ENCODE data around the gene SRBD1. TPM values are rescaled to one million over a fixed set of nuclear protein-coding genes. Genes with fewer than 3 reads are reported as not detected.

Gene SRBD1
- total RNA-seq, 2 experiments from 2014 or later: 17.6 to 22.2 TPM

GRCh38 chr2:45397292-45397691 is 213.8 kb downstream of the SRBD1 start:
- Mint-ChIP-seq H3K4me3 (no peak overlapping the region), H3K27me3 (no peaks in the 10 kb centered on the region), H3K4me1 (no peaks in the 10 kb centered on the region), H3K36me3 (peaks cover 9% of the 10 kb centered on the region), H3K27ac (no peak overlapping the region), H3K9me3 (ENCODE audit: low read depth) (no peaks in the 10 kb centered on the region)
- CTCF ChIA-PET: interaction anchor here (1.0 to 1.5 kb wide), 2 partner anchors 96 to 1353 kb away, joined by 3 read pairs; no protein-coding TSS in a partner anchor
- DNase-seq (no peak), ATAC-seq (no peak)

- CTCF ChIA-PET: interaction anchor here (1.5 kb wide), 1 partner anchor 1353 kb away, joined by 3 read pairs; no protein-coding TSS in a partner anchor
- DNase-seq (no peak), ATAC-seq (no peak)
- Mint-ChIP-seq H3K27ac (no peak overlapping the region), H3K36me3 (peaks cover 11% of the 10 kb centered on the region), H3K27me3 (no peaks in the 10 kb centered on the region), H3K9me3 (ENCODE audit: low read depth) (no peaks in the 10 kb centered on the region), H3K4me3 (no peak overlapping the region), H3K4me1 (no peaks in the 10 kb centered on the region)
These were observed 214.4 kb downstream of the SRBD1 start for GRCh38 chr2:45396671-45397070.

- H3K36me3 Mint-ChIP-seq: peaks cover 12% of the 10 kb centered on the region
- no peak for ATAC-seq
- CTCF ChIA-PET: no interaction called here
- H3K4me3 Mint-ChIP-seq: no peak overlapping the region
- no peaks in the 10 kb centered on the region for H3K9me3 Mint-ChIP-seq (ENCODE audit: low read depth)
- H3K27me3 Mint-ChIP-seq: no peaks in the 10 kb centered on the region
- DNase-seq: no peak
- H3K27ac Mint-ChIP-seq: no peak overlapping the region
- H3K4me1 Mint-ChIP-seq: no peaks in the 10 kb centered on the region
These were observed 216.2 kb downstream of the SRBD1 start for GRCh38 chr2:45394842-45395241.

- Mint-ChIP-seq H3K27ac (no peak overlapping the region), H3K4me3 (no peak overlapping the region), H3K27me3 (no peaks in the 10 kb centered on the region), H3K4me1 (no peaks in the 10 kb centered on the region), H3K36me3 (peaks cover 16% of the 10 kb centered on the region), H3K9me3 (ENCODE audit: low read depth) (no peaks in the 10 kb centered on the region)
- CTCF ChIA-PET: no interaction called here
- no peak for DNase-seq
- no peak for ATAC-seq
These were observed 216.9 kb downstream of the SRBD1 start for GRCh38 chr2:45394216-45394615.

- H3K36me3 Mint-ChIP-seq: peaks cover 31% of the 10 kb centered on the region
- CTCF ChIA-PET: no interaction called here
- no peak overlapping the region for H3K27ac Mint-ChIP-seq
- no peaks in the 10 kb centered on the region for H3K9me3 Mint-ChIP-seq (ENCODE audit: low read depth)
- DNase-seq (no peak), ATAC-seq (no peak)
- no peaks in the 10 kb centered on the region for H3K4me1 Mint-ChIP-seq
- H3K4me3 Mint-ChIP-seq: no peak overlapping the region
- H3K27me3 Mint-ChIP-seq: no peaks in the 10 kb centered on the region
These were observed 219.2 kb downstream of the SRBD1 start for GRCh38 chr2:45391866-45392265.

- H3K36me3 Mint-ChIP-seq: peaks cover 31% of the 10 kb centered on the region
- no peak for DNase-seq
- H3K27ac Mint-ChIP-seq: no peak overlapping the region
- H3K4me1 Mint-ChIP-seq: no peaks in the 10 kb centered on the region
- ATAC-seq: no peak
- H3K9me3 Mint-ChIP-seq (ENCODE audit: low read depth): no peaks in the 10 kb centered on the region
- H3K4me3 Mint-ChIP-seq: no peak overlapping the region
- no peaks in the 10 kb centered on the region for H3K27me3 Mint-ChIP-seq
- CTCF ChIA-PET: no interaction called here
These were observed 220.2 kb downstream of the SRBD1 start for GRCh38 chr2:45390861-45391260.

GRCh38 chr2:45390441-45390840 is 220.6 kb downstream of the SRBD1 start:
- no peak overlapping the region for H3K4me3 Mint-ChIP-seq
- CTCF ChIA-PET: no interaction called here
- no peak overlapping the region for H3K27ac Mint-ChIP-seq
- no peaks in the 10 kb centered on the region for H3K4me1 Mint-ChIP-seq
- DNase-seq (no peak), ATAC-seq (no peak)
- peaks cover 31% of the 10 kb centered on the region for H3K36me3 Mint-ChIP-seq
- no peaks in the 10 kb centered on the region for H3K27me3 Mint-ChIP-seq
- H3K9me3 Mint-ChIP-seq (ENCODE audit: low read depth): no peaks in the 10 kb centered on the region

- Mint-ChIP-seq H3K4me3 (no peak overlapping the region), H3K4me1 (no peaks in the 10 kb centered on the region), H3K27ac (no peak overlapping the region), H3K36me3 (peaks cover 31% of the 10 kb centered on the region), H3K27me3 (no peaks in the 10 kb centered on the region), H3K9me3 (ENCODE audit: low read depth) (no peaks in the 10 kb centered on the region)
- CTCF ChIA-PET: no interaction called here
- no peak for ATAC-seq
- DNase-seq: no peak
These were observed 222.4 kb downstream of the SRBD1 start for GRCh38 chr2:45388541-45389100.

- no peak overlapping the region for H3K4me3 Mint-ChIP-seq
- no peak overlapping the region for H3K27ac Mint-ChIP-seq
- no peaks in the 10 kb centered on the region for H3K4me1 Mint-ChIP-seq
- no peaks in the 10 kb centered on the region for H3K9me3 Mint-ChIP-seq (ENCODE audit: low read depth)
- H3K27me3 Mint-ChIP-seq: no peaks in the 10 kb centered on the region
- ATAC-seq: no peak
- peaks cover 2% of the 10 kb centered on the region for H3K36me3 Mint-ChIP-seq
- DNase-seq: no peak
- CTCF ChIA-PET: no interaction called here
These were observed 228.3 kb downstream of the SRBD1 start for GRCh38 chr2:45382744-45383143.

GRCh38 chr2:45380131-45380836 is 230.8 kb downstream of the SRBD1 start:
- DNase-seq (no peak), ATAC-seq (no peak)
- Mint-ChIP-seq H3K27ac (no peak overlapping the region), H3K27me3 (no peaks in the 10 kb centered on the region), H3K4me3 (no peak overlapping the region), H3K4me1 (no peaks in the 10 kb centered on the region), H3K9me3 (ENCODE audit: low read depth) (no peaks in the 10 kb centered on the region), H3K36me3 (no peaks in the 10 kb centered on the region)
- CTCF ChIA-PET: no interaction called here

GRCh38 chr2:45379399-45380087 is 231.5 kb downstream of the SRBD1 start:
- Mint-ChIP-seq H3K4me3 (no peak overlapping the region), H3K27ac (no peak overlapping the region), H3K4me1 (no peaks in the 10 kb centered on the region), H3K9me3 (ENCODE audit: low read depth) (no peaks in the 10 kb centered on the region), H3K36me3 (no peaks in the 10 kb centered on the region), H3K27me3 (no peaks in the 10 kb centered on the region)
- ATAC-seq (no peak), DNase-seq (no peak)
- CTCF ChIA-PET: no interaction called here

- Mint-ChIP-seq H3K36me3 (no peaks in the 10 kb centered on the region), H3K4me3 (no peak overlapping the region), H3K27ac (no peak overlapping the region), H3K4me1 (no peaks in the 10 kb centered on the region), H3K27me3 (peaks cover 8% of the 10 kb centered on the region), H3K9me3 (ENCODE audit: low read depth) (no peaks in the 10 kb centered on the region)
- CTCF ChIA-PET: no interaction called here
- DNase-seq: no peak
- ATAC-seq: no peak
These were observed 237.5 kb downstream of the SRBD1 start for GRCh38 chr2:45373534-45373933.

GRCh38 chr2:45370369-45370768 is 240.7 kb downstream of the SRBD1 start:
- H3K27ac Mint-ChIP-seq: no peak overlapping the region
- no peaks in the 10 kb centered on the region for H3K36me3 Mint-ChIP-seq
- H3K9me3 Mint-ChIP-seq (ENCODE audit: low read depth): no peaks in the 10 kb centered on the region
- H3K4me1 Mint-ChIP-seq: no peaks in the 10 kb centered on the region
- CTCF ChIA-PET: no interaction called here
- ATAC-seq (no peak), DNase-seq (no peak)
- H3K27me3 Mint-ChIP-seq: peaks cover 15% of the 10 kb centered on the region
- no peak overlapping the region for H3K4me3 Mint-ChIP-seq

- no peak for ATAC-seq
- Mint-ChIP-seq H3K4me3 (no peak overlapping the region), H3K9me3 (ENCODE audit: low read depth) (no peaks in the 10 kb centered on the region), H3K36me3 (no peaks in the 10 kb centered on the region), H3K27ac (no peak overlapping the region), H3K27me3 (peaks cover 23% of the 10 kb centered on the region), H3K4me1 (no peaks in the 10 kb centered on the region)
- no peak for DNase-seq
- CTCF ChIA-PET: no interaction called here
These were observed 242.3 kb downstream of the SRBD1 start for GRCh38 chr2:45368792-45369191.

Measured in activated CD8-positive, alpha-beta memory T cell treated with anti-CD3 and anti-CD28 coated beads, Interleukin-2, amount 10 ng/mL, durations not matched to agents 7 days and 5 days (primary cell).